ENCODE results near the gene LILRA2.
"Not testable (repeated sequence)": the region's sequence is repeated elsewhere in the genome, so short reads cannot be mapped to it uniquely, and the experiment has no call there.

DNA sequence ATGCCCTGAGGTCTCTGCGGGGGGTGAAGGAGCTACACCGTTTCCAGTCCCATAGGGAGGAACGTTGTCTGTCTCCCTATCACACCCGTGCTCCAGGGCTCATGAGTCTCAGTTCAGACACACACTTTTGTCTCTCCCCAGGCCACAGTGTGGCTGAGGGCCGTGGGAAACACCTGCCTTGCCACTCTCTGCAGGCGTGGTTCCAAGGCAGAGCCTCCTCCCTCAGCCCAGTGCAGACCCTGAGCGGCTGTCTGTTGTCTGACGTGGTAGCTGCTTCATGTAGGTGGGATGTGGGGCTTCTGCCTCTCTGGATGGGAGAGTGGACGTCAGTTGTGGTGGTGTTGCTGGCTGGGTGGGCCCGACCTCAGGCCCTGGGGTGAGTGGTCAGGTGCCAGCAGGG, 50.6 kb downstream of the LILRA2 start:
- TF ChIP-seq CTCF, POLR2AphosphoS5 (IDR thresholded peaks at IDR 0.05): not testable (repeated sequence)

All from prostate gland (tissue), 2 donors.